ENCODE measurements around the gene LDLRAD4. TPM values are rescaled to one million over a fixed set of nuclear protein-coding genes. Genes with fewer than 3 reads are reported as not detected.

LDLRAD4 gene
- total and polyA plus RNA-seq, 2 experiments from 2014 or later: 0.73 to 1.9 TPM

DNA sequence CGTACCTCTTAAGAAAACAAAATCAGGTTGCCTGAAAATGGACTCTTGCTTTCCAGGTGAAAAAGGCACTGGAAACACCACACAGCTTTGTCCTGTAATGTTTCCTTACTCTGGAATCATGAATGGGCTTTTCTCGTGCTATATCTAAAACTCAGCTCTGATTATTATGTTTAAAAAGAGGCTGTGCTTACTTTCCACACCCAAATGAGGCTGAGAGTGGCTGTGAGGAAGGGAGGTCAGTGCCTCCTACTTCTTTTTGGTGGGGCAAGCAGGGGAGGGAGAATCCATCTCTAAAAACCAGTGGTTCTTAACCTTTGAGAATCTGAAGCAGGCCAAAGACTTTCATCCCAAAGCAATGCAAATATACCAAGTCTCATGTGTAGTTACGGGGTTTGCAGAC lies 359.2 kb downstream of the LDLRAD4 start (continued):
- TF ChIP-seq, protein P1, sequence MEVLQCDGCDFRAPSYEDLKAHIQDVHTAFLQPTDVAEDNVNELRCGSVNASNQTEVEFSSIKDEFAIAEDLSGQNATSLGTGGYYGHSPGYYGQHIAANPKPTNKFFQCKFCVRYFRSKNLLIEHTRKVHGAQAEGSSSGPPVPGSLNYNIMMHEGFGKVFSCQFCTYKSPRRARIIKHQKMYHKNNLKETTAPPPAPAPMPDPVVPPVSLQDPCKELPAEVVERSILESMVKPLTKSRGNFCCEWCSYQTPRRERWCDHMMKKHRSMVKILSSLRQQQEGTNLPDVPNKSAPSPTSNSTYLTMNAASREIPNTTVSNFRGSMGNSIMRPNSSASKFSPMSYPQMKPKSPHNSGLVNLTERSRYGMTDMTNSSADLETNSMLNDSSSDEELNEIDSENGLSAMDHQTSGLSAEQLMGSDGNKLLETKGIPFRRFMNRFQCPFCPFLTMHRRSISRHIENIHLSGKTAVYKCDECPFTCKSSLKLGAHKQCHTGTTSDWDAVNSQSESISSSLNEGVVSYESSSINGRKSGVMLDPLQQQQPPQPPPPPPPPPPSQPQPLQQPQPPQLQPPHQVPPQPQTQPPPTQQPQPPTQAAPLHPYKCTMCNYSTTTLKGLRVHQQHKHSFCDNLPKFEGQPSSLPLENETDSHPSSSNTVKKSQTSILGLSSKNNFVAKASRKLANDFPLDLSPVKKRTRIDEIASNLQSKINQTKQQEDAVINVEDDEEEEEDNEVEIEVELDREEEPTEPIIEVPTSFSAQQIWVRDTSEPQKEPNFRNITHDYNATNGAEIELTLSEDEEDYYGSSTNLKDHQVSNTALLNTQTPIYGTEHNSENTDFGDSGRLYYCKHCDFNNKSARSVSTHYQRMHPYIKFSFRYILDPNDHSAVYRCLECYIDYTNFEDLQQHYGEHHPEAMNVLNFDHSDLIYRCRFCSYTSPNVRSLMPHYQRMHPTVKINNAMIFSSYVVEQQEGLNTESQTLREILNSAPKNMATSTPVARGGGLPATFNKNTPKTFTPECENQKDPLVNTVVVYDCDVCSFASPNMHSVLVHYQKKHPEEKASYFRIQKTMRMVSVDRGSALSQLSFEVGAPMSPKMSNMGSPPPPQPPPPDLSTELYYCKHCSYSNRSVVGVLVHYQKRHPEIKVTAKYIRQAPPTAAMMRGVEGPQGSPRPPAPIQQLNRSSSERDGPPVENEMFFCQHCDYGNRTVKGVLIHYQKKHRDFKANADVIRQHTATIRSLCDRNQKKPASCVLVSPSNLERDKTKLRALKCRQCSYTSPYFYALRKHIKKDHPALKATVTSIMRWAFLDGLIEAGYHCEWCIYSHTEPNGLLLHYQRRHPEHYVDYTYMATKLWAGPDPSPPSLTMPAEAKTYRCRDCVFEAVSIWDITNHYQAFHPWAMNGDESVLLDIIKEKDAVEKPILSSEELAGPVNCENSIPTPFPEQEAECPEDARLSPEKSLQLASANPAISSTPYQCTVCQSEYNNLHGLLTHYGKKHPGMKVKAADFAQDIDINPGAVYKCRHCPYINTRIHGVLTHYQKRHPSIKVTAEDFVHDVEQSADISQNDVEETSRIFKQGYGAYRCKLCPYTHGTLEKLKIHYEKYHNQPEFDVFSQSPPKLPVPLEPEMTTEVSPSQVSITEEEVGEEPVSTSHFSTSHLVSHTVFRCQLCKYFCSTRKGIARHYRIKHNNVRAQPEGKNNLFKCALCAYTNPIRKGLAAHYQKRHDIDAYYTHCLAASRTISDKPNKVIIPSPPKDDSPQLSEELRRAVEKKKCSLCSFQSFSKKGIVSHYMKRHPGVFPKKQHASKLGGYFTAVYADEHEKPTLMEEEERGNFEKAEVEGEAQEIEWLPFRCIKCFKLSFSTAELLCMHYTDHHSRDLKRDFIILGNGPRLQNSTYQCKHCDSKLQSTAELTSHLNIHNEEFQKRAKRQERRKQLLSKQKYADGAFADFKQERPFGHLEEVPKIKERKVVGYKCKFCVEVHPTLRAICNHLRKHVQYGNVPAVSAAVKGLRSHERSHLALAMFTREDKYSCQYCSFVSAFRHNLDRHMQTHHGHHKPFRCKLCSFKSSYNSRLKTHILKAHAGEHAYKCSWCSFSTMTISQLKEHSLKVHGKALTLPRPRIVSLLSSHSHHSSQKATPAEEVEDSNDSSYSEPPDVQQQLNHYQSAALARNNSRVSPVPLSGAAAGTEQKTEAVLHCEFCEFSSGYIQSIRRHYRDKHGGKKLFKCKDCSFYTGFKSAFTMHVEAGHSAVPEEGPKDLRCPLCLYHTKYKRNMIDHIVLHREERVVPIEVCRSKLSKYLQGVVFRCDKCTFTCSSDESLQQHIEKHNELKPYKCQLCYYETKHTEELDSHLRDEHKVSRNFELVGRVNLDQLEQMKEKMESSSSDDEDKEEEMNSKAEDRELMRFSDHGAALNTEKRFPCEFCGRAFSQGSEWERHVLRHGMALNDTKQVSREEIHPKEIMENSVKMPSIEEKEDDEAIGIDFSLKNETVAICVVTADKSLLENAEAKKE (CRISPR knock-in tag; IDR thresholded peaks at IDR 0.05): no peak

- no peaks in the 10 kb centered on the region; the same call in 2 of the 3 replicates for H3K9me3 Mint-ChIP-seq
- H3K27ac Mint-ChIP-seq: no peak overlapping the region
- H3K9me2 ChIP-seq (ENCODE audit: insufficient read depth): no peaks in the 10 kb centered on the region
- no peaks in the 10 kb centered on the region for H3K4me1 ChIP-seq (ENCODE audit: insufficient read depth)
- no peaks in the 10 kb centered on the region for H3K4me1 Mint-ChIP-seq
- ATAC-seq: no peak
- H3K79me2 ChIP-seq (replicated peaks; ENCODE audit: insufficient read depth): no peaks in the 10 kb centered on the region
- H3K27me3 Mint-ChIP-seq (ENCODE audit: insufficient read depth, low read depth, poor library complexity): no peaks in the 10 kb centered on the region
- no peaks in the 10 kb centered on the region for H3K36me3 ChIP-seq (ENCODE audit: insufficient read depth)
- no peak overlapping the region for H3K27ac ChIP-seq (ENCODE audit: low read depth)
- no peaks in the 10 kb centered on the region for H3K27me3 ChIP-seq (ENCODE audit: insufficient read depth)
- H2AFZ ChIP-seq: no peak overlapping the region
- H3K36me3 Mint-ChIP-seq (ENCODE audit: low read depth): no peaks in the 10 kb centered on the region
- H3K4me2 ChIP-seq: no peak overlapping the region
- H4K20me1 ChIP-seq (replicated peaks; ENCODE audit: insufficient read depth): no peaks in the 10 kb centered on the region
- DNase-seq (ENCODE audit: low spot score): no peak
- H3F3A ChIP-seq (replicated peaks; ENCODE audit: low read depth): no peaks in the 10 kb centered on the region
- no peak overlapping the region for H3K4me3 ChIP-seq
- H3K4me3 Mint-ChIP-seq: no peak overlapping the region
- no peak for TF ChIP-seq CREB1 (CRISPR knock-in tag; IDR thresholded peaks at IDR 0.05; ENCODE audit: low read depth)
- TF ChIP-seq JUNB (IDR thresholded peaks at IDR 0.05; ENCODE audit: unreplicated experiment): no peak
- no peak for TF ChIP-seq ZNF331 (CRISPR knock-in tag; IDR thresholded peaks at IDR 0.05; ENCODE audit: low read depth)
- no peak for TF ChIP-seq POLR2AphosphoS5 (IDR thresholded peaks at IDR 0.05; ENCODE audit: low read depth)
- TF ChIP-seq STAT1 (IDR thresholded peaks at IDR 0.05; ENCODE audit: unreplicated experiment): no peak
- no peak for TF ChIP-seq NANOG (IDR thresholded peaks at IDR 0.05; ENCODE audit: borderline replicate concordance)
- no peak for TF ChIP-seq ZNF114 (CRISPR knock-in tag; IDR thresholded peaks at IDR 0.05)
- TF ChIP-seq EZH2phosphoT487 (IDR thresholded peaks at IDR 0.05; ENCODE audit: unreplicated experiment): no peak
- TF ChIP-seq, protein P2, sequence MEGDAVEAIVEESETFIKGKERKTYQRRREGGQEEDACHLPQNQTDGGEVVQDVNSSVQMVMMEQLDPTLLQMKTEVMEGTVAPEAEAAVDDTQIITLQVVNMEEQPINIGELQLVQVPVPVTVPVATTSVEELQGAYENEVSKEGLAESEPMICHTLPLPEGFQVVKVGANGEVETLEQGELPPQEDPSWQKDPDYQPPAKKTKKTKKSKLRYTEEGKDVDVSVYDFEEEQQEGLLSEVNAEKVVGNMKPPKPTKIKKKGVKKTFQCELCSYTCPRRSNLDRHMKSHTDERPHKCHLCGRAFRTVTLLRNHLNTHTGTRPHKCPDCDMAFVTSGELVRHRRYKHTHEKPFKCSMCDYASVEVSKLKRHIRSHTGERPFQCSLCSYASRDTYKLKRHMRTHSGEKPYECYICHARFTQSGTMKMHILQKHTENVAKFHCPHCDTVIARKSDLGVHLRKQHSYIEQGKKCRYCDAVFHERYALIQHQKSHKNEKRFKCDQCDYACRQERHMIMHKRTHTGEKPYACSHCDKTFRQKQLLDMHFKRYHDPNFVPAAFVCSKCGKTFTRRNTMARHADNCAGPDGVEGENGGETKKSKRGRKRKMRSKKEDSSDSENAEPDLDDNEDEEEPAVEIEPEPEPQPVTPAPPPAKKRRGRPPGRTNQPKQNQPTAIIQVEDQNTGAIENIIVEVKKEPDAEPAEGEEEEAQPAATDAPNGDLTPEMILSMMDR (conservative IDR thresholded peaks at IDR 0.05; ENCODE audit: low read depth in 2 of 2): no peak
- TF ChIP-seq, protein P3, sequence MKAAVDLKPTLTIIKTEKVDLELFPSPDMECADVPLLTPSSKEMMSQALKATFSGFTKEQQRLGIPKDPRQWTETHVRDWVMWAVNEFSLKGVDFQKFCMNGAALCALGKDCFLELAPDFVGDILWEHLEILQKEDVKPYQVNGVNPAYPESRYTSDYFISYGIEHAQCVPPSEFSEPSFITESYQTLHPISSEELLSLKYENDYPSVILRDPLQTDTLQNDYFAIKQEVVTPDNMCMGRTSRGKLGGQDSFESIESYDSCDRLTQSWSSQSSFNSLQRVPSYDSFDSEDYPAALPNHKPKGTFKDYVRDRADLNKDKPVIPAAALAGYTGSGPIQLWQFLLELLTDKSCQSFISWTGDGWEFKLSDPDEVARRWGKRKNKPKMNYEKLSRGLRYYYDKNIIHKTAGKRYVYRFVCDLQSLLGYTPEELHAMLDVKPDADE (IDR thresholded peaks at IDR 0.05): no peak
- no peak for TF ChIP-seq EZH2 (IDR thresholded peaks at IDR 0.05; ENCODE audit: low read depth, unreplicated experiment)
These were observed 359.8 kb downstream of the LDLRAD4 start for GRCh38 chr18:13578400-13578799.

All from GM23338 (cell line).